Tibial artery (tissue), 4 donors: ENCODE results near the gene GSC2.

Experiments
- DNase-seq, 2 donors: peaks; one replicate each; pipeline ENCODE4 v3.0.0-alpha.2; 2019
- H3K27ac ChIP-seq, 2 donors: fragments of 200-600 bp; sonication (generic) in 1 of 2; 1 replicate in 1 of 2; 2 replicates in 1 of 2; pipeline ENCODE4 v1.5.1; 2018 to 2019; ENCODE audit warnings: mild to moderate bottlenecking in 1 of 2
- H3K27me3 ChIP-seq, 2 donors: fragments of 200-600 bp; sonication (generic) in 1 of 2; one replicate each; pipeline versions ENCODE4 v1.5.1 to v1.6.0; 2016 to 2019
- H3K36me3 ChIP-seq, 3 donors: fragments of 200-600 bp; sonication (generic) in 2 of 3; one replicate each; pipeline ENCODE4 v1.5.1; 2016 to 2019; ENCODE audit warnings: mild to moderate bottlenecking in 2 of 3
- H3K4me1 ChIP-seq, 4 donors: fragments of 200-600 bp; sonication (generic) in 2 of 4; 1 replicate in 3 of 4; 2 replicates in 1 of 4; pipeline ENCODE4 v1.5.1; 2016 to 2019
- H3K4me3 ChIP-seq, 2 donors: fragments of 200-600 bp; sonication (generic) in 1 of 2; 1 replicate in 1 of 2; 2 replicates in 1 of 2; pipeline ENCODE4 v1.5.1; 2018 to 2019; ENCODE audit warnings: mild to moderate bottlenecking in 2 of 2
- H3K9me3 ChIP-seq, 3 donors: fragments of 200-600 bp; sonication (generic) in 1 of 3; one replicate each; pipeline ENCODE4 v1.5.1; 2016 to 2019
- CTCF ChIP-seq, 2 experiments: fragments of 200-600 bp in 1 of 2; fragments of 450-650 bp in 1 of 2; IDR thresholded peaks; one replicate each; pipeline ENCODE4 v1.5.1; 2017 to 2019; ENCODE audit warnings: antibody characterized with exemption in 2 of 2, mild to moderate bottlenecking in 1 of 2, moderate library complexity in 1 of 2
- intact Hi-C: fragments of 100-400 bp; cut with DNase I; formaldehyde crosslinking; loops from one replicate; pipeline ENCODE4 v1.15.0; 2023; ENCODE audit warnings: low total_unique reads

The GSC2 gene

DNA sequence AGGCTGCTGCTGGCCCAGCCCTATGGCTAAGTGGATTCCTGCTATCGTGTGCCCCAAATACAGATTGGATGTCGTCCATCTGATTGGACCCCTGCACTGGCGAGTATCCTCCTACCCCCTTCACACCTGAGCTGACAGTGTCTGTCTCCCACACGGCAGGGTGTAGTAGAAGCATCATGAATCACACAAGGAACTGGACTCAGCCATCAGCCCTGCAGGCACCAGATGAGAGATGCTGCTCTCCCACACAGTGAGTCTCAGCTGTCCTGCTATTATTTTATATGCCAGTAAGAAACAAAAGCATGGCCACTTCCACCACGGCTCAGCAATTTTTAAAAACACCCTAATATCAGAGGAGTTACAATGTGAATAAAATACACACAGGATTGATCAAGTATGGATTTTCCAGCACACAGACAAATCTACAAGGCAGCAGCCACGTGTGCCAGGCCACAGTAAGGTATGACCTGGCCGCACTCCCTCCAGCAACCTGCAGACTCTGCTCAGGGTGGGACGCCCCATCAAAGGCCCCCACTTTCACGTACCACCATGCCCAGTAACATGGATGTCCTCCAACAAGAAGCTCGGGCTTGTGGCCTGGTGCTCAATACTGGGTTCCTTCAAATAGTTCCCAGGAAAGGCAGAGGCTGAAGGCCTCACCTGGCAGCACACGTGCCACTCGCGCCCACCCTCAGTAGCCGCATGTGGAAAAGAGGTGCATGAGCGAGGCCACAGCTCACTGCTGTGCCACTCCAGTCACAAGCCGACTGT, 44.9 kb upstream of the GSC2 start:
- Histone ChIP-seq H3K4me1 (no peaks in the 10 kb centered on the region), H3K9me3 (no peaks in the 10 kb centered on the region), H3K4me3 (no peak overlapping the region), H3K27ac (no peak overlapping the region), H3K36me3 (peaks cover 0 to 61% (median 18%) of the 10 kb centered on the region in 3 donors), H3K27me3 (no peaks in the 10 kb centered on the region)
- no peak for TF ChIP-seq CTCF (IDR thresholded peaks at IDR 0.05)
- no peak for DNase-seq
- intact Hi-C loops: no loop called here

GRCh38 chr22:19193879-19194278, 43.8 kb upstream of the GSC2 start:
- Histone ChIP-seq H3K27ac (no peak overlapping the region), H3K4me3 (no peak overlapping the region), H3K4me1 (no peaks in the 10 kb centered on the region), H3K9me3 (no peaks in the 10 kb centered on the region), H3K27me3 (no peaks in the 10 kb centered on the region), H3K36me3 (peaks cover 0 to 50% (median 18%) of the 10 kb centered on the region in 3 donors)
- no peak for DNase-seq
- TF ChIP-seq CTCF (IDR thresholded peaks at IDR 0.05): no peak
- intact Hi-C loops: no loop called here

DNA sequence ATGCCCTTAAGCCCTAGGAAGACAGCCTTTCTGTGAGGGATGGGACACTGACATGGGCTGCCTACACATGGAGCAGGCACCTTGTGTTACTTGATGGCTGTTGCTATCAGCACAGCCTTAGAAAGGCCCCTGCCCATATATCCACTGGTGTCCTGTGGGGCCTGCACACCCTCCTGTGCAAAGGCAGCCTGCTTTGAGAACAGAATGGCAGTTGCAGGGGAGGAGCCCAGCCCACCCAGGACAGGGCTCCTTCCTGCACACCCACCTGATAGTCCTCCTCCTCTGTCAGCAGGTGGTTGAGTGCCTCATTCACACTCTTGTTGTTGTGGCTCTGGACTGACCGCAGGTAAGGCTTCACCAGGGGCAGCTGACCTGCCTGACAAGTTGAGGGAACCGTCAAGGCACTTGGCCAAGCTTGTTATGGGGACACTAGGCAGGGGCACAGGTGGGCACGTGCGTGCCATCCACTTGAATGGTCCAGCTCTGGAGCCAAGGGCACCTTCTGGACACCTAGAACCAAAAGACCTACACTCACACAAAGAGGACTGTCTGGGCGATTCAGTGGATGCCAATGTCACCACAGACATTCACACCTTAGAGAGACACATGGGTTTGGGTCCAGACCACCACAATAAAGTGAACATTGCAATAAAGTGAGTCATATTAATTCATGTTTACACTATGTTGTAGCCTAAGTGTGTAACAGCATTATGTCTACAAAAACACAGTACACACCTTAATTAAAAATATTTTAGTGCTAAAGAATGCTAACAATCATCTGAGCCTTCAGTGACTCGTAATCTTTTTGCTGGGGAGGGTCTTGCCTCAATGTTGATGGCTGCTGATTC, 37.8 kb upstream of the GSC2 start:
- DNase-seq: peak in 1 of 2 donors; percentile 29
- Histone ChIP-seq H3K4me3 (no peak overlapping the region), H3K9me3 (no peaks in the 10 kb centered on the region), H3K36me3 (peaks cover 0 to 31% (median 9%) of the 10 kb centered on the region in 3 donors), H3K27me3 (no peaks in the 10 kb centered on the region), H3K27ac (no peak overlapping the region), H3K4me1 (no peaks in the 10 kb centered on the region)
- TF ChIP-seq CTCF (IDR thresholded peaks at IDR 0.05): no peak
- intact Hi-C loops: no loop called here

- TF ChIP-seq CTCF (IDR thresholded peaks at IDR 0.05): no peak
- intact Hi-C loops: loop anchor here (5.0 kb wide), 1 partner anchor 108 kb away; the partner anchor contains the start of gene CLTCL1
- peaks cover 0 to 5% (median 0%) of the 10 kb centered on the region in 4 donors for H3K4me1 ChIP-seq
- no peak overlapping the region for H3K4me3 ChIP-seq
- no peak for DNase-seq
- no peaks in the 10 kb centered on the region for H3K9me3 ChIP-seq
- no peaks in the 10 kb centered on the region for H3K27me3 ChIP-seq
- peaks cover 0 to 15% (median 9%) of the 10 kb centered on the region in 3 donors for H3K36me3 ChIP-seq
- H3K27ac ChIP-seq: no peak overlapping the region
Observed at GRCh38 chr22:19184276-19184997, 34.3 kb upstream of the GSC2 start.

- DNase-seq: no peak
- TF ChIP-seq CTCF (IDR thresholded peaks at IDR 0.05): no peak
- H3K36me3 ChIP-seq: peaks cover 0 to 15% (median 9%) of the 10 kb centered on the region in 3 donors
- intact Hi-C loops: loop anchor here (5.0 kb wide), 1 partner anchor 109 kb away; the partner anchor contains the start of gene CLTCL1
- H3K4me1 ChIP-seq: peaks cover 0 to 11% (median 2%) of the 10 kb centered on the region in 4 donors
- no peaks in the 10 kb centered on the region for H3K9me3 ChIP-seq
- no peak overlapping the region for H3K4me3 ChIP-seq
- no peak overlapping the region for H3K27ac ChIP-seq
- H3K27me3 ChIP-seq: no peaks in the 10 kb centered on the region
Observed at GRCh38 chr22:19183216-19183615, 33.1 kb upstream of the GSC2 start.
